Epithelial cell of esophagus (primary cell): Measurements from ENCODE around the gene NFRKB.

ENCODE experiments used
- DNase-seq: peaks from one replicate; pipeline ENCODE4 v3.0.0; 2010; ENCODE audit warnings: low read depth
- H3K4me3 ChIP-seq: 2 replicates; pipeline ENCODE4 v1.5.1; 2011; ENCODE audit warnings: mild to moderate bottlenecking, low read length, control low read depth
- CTCF ChIP-seq: IDR thresholded peaks from 2 replicates; pipeline ENCODE4 v1.5.1; 2011; ENCODE audit warnings: low read depth, mild to moderate bottlenecking, low read length, control low read depth, inconsistent platforms; ENCODE audit not compliant: insufficient read depth; ENCODE audit errors: missing control alignments

NFRKB gene

GRCh38 chr11:129846508-129847335 is 48.7 kb downstream of the NFRKB start:
- DNase-seq: peak; percentile 94
- TF ChIP-seq CTCF: no peak
- H3K4me3 ChIP-seq: peak overlapping the region; percentile 17
